Measurements from ENCODE around the gene DOCK2.
"Not testable (repeated sequence)": the region's sequence is repeated elsewhere in the genome, so short reads cannot be mapped to it uniquely, and the experiment has no call there.

The DOCK2 gene

DNA sequence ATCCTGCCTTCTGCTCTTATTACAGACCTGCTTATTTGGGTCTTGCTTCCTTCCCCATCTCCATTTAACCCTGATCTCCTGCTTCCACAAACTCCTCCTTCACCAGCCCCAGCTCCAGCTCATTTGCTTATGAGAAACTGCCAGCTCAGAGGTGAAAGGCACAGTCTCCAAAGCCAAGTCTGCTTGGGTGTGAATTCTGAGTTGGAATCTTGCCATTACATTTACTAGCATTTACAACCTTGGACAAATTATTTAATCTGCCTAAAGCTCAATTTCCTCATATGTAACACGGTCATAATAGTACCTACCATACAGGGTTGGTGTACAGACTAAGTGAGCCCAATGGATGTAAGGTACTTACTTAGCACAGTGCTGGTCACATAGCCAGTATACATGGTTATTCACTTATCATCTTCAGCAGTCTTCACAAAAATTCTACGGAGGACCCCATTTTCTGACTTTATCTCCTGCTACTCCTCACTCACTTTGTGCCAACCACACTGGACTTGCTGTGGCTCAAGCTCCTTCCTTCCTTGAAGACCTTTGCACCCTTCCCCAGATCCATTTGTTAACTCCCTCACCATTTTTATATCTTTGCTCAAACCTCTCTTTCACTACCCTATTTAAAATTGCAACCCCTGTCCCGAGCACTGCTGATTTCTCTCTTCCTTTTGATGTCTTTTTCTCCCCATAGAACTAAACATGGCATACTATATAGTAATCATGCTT lies 86.2 kb downstream of the DOCK2 start:
- no peak for DNase-seq

DNA sequence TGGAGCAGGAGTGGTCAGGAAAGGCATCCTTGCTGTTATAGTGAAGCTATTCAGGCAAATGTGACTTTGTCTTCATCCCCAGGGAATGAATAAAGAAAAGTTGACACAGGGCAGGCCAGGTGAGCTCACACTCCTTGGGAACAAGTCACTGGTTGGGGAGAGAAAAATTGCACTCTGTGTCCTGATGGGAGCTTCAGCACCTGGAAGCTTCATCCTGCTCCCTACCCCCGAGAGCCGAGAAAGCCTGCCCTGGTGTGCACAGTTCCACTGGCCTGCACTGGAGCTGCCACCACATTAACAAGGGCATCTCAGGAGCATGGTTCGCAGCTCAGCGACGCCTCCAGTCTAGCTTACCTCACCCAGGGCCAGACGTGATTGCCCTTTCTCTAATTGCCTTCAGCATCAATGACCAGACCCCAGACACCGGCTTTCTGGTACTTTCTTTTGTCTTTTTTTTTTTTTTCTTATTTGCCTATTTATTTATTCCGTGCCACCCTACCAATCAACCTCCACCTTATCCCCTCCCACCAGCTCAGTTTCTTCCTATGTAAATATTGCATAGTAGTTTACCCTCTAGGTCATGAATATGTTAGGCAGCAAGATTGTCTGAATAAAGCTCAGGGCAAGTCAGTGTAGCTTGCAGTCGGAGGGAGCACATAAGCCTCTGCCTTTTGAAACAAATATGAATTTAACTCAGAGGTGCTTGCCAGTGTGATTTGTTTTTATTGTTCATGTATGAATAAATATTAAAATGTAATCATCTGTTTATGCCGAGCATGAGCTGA lies 87.4 kb downstream of the DOCK2 start:
- DNase-seq: no peak

DNA sequence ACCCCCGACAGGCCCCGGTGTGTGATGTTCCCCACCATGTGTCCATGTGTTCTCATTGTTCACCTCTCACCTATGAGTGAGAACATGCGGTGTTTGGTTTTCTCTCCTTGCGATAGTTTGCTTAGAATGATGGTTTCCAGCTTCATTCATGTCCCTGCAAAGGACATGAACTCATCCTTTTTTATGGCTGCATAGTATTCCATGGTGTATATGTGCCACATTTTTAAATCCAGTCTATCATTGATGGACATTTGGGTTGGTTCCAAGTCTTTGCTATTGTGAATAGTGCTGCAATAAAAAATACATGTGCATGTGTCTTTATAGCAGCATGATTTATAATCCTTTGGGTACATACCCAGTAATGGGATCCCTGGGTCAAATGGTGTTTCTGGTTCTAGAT lies 88.6 kb downstream of the DOCK2 start:
- DNase-seq: not testable (repeated sequence)

DNA sequence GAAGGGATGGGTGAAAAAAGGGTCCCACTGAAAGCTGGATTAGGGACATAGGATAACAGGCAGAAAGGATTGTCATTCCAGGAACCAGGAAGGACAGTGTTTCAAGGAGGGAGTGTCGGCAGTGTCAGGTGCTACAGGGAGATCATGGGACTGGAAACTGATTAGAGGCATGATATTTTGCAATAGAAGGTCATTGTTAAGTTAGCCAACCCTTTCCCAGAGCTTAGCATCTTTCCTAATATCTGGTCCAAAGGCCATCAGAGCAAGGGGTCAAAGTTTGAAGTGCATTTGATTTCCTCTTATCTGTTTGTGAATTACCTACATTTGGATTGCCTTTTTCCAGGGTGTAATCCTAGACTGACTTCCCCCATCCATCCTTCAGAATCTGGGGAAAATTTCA lies 91.3 kb downstream of the DOCK2 start:
- DNase-seq: no peak

DNA sequence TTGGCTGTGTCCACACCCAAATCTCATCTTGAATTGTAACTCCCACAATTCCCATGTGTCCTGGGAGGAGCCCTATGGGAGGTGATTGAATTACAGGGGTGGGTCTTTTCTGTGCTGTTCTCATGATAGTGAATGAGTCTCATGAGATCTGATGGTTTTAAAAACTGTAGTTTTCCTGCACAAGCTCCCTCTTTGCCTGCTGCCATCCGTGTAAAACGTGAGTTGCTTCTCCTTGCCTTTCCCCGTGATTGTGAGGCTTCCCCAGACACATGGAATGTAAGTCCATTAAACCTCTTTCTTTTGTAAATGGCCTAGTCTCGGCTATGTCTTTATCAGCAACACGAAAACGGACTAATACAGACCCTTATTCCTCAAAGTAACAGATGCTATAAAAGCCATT lies 94.1 kb downstream of the DOCK2 start:
- DNase-seq: no peak

DNA sequence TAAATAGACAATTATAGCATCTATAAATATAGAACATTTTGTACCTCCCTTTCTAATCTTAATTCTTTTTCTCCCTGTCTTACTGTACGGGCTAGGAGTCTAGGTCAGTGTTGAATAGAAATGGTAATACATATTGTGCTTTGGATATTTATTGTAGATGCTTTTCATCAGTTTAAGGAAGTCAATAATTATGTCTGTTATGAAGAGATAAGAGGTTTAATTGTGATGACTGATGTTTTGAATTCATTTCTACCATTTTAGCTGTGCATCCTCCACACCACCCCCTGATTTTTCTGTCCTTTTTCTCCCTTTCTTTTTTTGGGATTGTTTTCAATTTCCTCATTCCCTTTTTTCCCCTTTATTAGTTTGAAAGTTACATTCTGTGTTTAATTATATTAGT lies 95.8 kb downstream of the DOCK2 start:
- DNase-seq: no peak

DNA sequence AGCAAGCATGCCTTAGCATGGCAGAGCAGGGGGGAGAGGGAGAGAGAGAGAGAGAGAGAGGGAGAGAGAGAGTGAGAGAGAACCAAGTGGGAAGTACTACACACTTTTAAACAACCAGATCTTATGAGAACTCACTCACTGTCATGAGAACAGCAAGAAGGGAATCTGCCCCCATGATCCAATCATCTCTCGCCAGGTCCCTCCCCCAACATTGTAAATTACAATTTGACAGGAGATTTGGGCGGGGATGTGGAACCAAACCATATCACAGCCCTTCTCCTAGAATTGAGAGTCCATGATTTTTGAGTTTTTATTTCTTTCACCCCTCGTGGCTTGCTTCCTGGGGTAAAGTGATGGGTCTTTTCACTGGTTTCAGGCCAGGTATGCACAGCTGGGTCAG lies 98.8 kb downstream of the DOCK2 start:
- DNase-seq: no peak

DNA sequence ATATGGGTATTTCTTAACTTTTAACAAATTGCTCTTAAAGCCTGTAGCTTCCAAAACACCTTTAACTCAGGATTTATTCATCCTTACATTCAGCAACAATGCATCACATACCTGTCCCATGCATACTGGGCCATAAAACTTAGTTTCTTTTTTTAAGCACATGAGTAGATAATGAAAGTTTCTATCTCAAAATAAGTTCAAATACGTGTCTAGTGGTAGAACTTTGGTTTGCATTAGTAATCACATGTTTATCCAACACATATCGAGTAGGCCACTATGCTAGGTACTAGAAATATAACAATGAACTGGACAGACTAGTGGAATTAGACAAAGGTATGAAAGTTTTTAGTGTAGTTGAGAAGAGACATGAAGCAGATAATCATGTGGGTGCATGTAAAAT lies 99.6 kb downstream of the DOCK2 start:
- no peak for DNase-seq

DNA sequence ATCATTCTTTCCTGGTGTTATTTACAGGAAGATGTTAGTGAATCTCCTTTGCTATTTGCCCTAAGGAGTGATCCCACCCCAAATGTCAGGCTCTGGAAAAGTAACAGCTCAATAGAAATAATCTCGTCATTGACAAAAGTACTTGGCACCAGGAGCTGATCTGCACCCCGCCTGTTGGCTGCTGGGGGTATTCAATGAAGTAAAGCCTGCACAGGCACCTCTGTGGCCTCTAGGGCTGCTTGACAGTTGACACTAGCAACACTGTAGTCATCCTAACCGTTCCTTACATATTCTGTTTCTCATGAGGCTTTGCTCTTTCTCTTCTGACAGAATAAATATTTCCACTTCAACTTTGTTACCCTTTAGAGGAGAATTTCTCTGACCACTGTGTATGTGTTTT lies 103.4 kb downstream of the DOCK2 start:
- DNase-seq: no peak

DNA sequence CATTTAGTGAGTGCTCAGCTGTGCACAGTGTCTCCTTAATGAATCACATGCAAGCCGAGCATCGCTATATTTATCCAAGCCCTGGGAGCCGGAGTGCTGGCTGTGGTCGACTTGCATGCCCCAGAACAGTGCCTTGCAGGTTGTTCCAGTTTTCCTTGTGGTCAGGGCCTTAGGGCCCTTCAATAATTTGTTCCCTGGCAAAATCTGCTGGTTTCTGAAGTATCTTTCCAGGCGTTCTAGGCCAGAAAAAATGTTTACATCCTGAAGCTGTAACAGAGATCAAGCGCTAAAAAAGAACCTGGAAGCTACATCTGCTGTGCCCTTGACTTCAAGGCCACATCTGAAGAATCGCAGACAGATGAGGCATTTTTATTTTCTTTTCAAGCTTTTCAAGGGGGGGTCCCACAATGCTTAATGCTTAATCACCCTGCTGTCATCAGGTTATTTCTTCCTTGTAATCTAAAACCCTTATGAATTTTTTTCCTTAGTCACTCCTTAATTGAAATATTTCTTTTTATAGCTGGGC lies 105.8 kb downstream of the DOCK2 start:
- no peak for DNase-seq

DNA sequence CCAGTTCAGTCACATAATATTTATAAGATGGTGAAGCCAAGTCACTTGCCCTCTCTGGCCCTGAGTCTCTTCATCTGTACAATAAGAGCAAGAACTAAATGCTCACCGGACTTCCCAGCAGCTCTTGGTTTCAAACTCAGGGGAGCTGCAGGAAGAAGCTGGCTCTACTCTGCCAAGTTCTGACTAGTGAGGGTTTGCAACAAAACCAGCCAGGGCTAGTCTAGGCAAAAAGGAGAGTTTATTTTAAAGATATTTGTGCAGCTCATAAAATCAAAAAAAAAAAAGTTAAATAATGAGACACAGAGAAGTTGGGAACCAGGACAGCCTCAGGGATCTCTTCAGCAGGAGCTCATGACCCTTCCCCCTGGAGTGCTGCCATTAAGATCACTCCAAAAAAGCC lies 107.3 kb downstream of the DOCK2 start:
- no peak for DNase-seq

DNA sequence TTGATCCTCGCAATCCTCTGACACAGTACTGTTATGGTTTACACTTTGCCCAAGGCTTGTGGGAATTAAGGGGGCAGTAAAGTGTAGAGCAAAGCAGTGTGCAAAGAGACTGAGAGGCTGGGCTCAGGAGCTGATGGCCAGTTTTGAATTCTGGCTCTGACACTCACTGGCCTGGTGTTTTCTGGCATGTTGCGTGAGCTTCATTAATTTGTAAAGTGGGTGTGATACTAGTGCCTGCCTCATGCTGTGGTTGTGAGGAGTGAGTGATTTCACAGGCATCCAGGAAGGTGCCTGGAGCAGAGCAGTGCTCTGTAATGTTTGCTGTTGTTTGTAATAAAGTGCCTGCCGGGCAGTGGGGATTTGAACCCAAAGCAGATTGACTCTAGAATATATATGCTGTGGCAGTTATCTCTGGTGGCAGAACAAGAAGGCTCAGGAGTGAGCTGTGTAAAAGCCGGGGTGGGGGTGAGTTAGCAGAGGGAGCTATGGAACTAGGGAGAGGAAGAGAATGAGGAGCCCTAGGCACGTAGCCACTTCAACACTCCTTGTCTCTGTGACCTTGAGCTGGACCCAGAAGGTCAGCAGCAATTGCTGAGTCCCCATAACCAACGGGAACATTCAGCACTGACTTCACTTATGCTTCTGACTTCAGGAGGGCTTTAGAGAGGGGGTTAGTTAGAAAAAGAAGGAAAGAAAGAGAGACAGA lies 108.5 kb downstream of the DOCK2 start:
- no peak for DNase-seq

DNA sequence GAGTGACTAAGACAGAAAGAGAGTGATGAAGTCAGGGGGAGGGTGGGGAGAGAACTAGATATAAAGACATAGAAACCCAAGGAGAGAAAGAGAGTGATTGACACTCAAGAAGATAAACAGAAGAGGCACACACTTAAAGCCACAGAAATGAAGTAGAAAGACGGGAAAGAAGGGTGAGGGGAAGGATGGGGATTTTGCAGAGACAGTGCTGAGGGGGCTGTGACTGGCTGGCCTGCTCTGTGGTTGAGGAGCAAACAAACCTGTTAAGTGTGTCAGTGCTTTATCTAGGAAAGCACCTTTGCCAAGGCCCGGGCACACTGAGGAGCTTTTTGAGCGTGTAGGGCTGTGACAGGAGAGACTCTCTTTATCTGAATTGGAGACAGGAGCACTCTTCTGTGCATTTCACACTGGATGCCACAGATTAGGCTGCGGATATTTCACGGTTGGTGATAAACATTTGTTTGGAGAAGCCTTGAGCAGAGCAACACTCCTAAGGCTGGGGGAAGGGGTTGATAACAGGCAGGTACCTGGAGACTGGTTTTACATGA lies 109.1 kb downstream of the DOCK2 start:
- DNase-seq: no peak

DNA sequence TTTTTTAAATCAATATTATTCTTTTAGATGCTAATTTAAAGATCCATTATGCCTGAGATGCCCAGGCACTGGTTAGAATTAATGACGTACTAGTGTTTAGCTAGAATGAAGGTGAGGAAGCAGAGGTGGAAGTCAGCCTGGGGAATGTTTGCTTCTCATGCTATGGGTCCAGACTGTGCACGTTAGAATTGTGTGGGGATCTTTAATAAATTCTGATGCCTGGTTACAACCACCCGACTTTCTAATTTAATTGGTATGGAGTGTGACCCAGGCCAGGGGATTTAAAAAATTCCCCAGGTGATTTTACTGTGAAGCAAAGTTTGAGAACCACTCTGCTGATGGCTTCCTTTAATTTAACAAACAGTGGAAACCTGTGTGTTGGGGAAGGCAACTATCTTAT lies 111.1 kb downstream of the DOCK2 start:
- no peak for DNase-seq

DNA sequence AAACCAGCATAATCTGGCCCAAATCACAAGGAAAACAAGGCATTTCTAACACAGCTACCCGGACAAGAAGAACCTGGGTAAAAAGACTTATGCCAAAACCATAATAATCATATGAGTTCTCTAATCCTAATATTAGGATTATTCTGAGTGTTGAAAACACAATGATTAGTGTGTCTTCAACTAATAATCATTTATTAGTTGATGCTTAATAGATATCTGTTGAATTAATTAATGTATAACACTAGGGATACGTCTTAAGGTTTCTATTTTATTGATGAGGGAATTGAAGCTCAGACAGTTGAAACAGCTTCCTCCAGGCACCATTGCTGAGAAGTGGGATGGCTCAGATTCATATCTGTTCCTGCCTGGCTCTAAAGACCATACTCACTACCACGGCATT lies 112.2 kb downstream of the DOCK2 start:
- no peak for DNase-seq

DNA sequence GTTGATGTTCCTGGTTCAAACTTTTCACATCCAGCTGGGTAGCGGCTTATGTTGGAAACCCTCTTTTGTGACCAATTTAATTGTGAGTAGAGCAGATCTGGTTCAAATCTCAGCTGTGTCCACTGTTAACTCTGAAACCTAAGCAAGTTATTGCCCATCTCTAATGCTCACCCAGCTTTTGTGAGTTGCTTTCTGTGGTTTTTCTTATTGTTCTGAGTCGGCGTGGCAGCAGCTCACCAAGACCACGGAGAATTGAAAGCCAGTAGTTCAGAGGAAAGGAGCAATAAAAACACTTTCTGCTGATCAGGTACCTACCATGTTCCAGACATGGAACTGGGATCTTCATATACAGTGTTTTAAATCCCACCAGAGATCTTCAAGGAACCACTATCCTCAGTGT lies 114.4 kb downstream of the DOCK2 start:
- DNase-seq: no peak

DNA sequence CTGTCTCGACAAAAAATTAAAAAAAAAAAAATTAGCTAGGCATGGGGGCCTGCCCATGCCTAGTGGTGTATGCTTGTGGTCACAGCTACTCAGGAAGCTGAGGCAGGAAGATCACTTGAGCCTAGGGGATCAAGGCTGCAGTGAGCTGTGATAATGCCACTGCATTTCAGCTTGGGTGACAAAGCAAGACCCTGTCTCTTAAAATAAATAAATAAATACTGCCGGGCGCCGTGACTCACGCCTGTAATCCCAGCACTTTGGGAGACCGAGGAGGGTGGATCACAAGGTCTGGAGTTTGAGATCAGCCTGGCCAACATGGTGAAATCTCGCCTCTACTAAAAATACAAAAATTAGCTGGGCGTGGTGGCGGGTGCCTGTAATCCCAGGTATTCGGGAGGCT lies 115.5 kb downstream of the DOCK2 start:
- DNase-seq: not testable (repeated sequence)

DNA sequence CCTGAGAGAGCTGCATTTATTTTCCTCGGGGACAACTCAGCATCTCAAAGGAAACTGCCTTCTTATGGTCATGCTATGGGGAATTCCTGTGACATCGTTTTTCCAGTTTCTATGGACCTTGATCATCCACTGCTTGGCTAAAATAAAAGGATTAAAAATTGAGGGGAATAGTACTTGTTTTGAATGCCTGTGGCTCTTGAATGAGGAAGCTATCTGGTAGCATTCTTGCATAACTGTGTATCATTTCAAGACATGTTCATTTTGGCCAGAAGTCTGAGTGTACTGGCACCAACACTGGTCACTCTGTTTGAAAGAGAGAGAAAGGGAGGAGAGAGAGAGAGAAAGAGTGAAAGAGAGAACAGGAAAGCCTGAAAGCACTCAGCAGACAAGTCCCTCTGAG lies 116.7 kb downstream of the DOCK2 start:
- no peak for DNase-seq

DNA sequence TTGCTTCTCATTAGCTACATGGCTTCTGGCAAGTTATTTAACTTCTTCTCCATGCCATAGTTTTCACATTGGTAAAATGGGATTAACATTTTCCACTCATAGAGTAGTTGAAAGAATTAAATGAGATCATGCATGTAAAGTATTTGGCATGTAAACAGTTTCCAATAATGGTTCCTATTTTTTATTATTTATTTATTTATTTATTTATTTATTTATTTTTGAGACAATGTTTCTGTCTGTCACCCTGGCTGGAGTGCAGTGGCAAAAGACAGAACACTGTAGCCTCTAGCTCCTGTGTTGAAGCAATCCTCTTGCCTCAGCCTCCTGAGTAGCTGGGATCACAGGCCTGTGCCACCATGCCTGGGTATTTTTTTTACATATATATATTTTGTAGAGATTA lies 117.7 kb downstream of the DOCK2 start:
- no peak for DNase-seq

DNA sequence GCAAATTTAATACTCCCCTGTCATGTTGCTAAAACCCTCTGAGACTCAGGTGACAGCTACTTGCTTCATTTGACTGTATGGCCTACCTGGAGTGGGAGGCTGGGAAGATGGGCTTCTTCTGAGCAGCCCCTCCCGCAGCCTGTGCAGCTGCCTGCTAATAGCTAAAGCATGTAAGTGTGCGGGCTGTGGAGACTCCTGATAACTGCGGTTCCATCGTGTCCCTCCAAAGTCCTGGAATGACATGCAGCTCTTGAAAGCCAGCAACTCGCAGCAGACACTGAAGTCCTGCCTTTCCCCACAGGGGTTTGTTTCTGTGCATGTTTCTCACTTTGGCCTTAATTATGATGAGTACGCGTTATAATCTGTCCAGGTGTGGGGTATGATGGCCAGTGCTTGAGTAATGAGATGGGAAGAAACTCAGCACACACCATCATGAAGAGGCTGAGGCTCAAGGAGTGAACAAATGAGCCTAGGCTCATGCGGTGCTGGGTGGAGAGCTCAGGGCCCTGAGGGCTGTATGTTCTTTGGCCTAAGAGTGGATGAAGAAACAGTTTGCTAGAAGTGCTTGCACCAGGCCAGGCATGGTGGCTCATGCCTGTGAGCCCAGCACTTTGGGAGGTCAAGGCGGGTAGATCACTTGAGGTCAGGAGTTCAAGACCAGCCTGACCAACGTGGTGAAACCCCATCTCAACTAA lies 119.1 kb downstream of the DOCK2 start:
- no peak for DNase-seq

DNA sequence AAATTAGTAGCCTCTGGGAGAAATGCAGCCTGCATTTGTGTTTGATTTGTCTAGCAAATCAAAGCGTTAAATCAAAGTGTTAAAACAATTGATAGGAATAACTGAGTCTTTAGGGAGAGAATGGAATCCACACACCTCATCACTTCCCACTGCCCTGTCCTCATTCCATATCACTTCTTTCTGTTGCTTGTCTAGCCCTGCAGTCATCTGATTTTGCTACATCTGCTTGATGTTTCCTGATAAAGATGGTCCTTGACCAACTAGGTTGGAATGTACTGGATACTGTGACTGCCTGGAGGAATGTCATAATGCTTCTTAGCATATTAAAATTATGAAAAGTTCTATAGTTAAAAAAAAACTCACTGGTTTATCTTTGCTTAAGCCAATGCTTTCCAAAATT lies 119.9 kb downstream of the DOCK2 start:
- no peak for DNase-seq

DNA sequence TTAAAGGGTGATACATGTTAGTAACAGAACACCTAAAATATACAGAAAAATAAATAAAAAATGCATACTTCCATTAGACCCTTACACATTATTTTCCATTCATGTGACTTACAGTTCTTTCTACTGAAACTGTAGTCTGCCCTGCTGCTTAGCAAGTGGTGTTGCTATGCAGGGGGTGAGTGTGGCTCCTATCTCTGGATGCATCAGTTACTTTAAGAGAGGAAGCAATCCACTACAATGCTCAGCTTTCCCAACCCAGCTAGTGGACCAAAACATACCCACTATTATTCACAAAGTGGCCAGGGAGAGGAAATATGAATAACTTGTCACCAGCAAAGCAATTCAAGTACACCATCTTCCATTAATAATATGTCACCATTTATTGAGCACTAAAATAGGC lies 121.8 kb downstream of the DOCK2 start:
- DNase-seq: no peak

DNA sequence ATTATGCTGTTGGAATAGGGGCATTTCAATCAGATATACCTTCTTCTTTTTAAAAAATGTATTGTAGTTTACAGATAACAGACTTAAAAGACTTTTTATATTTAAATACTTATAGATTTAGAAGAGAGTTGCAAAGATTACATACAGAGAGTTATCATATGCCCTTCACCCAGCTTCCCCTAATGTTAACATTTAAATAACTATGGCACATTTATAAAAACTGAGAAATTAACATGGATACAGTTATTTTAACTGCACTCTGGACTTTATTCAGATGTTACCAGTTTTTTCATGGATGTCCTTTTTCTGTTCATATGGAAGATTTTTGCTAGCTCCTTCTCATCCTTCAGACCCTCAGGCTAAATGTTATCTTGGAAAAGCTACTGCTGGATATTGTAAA lies 123.2 kb downstream of the DOCK2 start:
- DNase-seq: no peak

Measured in NCI-H510A treated with DMSO at 0.1 percent for 48 hours (cell line).